ENCODE results near the gene NKIRAS2.

Gene NKIRAS2

DNA sequence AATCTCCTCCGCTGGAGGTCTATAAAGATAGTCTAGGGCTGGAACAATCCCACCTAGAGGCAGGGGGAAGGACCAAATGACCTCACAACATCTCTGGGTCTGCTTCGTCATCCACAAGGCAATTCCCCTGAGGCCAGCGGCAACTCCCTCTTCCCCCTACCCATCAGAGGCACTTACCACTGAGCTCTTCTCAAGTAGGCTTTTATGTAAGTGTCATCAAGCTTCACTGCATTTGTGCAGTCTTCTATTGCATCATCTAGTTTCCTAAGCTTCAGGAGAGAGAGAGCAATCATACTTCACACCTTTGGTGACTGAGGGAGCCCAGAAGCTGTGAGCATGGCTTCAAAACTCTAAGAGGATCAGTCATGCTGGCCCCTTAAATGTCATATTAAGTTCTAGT lies 32.2 kb upstream of the NKIRAS2 start (continued):
- TF ChIP-seq, protein P1, sequence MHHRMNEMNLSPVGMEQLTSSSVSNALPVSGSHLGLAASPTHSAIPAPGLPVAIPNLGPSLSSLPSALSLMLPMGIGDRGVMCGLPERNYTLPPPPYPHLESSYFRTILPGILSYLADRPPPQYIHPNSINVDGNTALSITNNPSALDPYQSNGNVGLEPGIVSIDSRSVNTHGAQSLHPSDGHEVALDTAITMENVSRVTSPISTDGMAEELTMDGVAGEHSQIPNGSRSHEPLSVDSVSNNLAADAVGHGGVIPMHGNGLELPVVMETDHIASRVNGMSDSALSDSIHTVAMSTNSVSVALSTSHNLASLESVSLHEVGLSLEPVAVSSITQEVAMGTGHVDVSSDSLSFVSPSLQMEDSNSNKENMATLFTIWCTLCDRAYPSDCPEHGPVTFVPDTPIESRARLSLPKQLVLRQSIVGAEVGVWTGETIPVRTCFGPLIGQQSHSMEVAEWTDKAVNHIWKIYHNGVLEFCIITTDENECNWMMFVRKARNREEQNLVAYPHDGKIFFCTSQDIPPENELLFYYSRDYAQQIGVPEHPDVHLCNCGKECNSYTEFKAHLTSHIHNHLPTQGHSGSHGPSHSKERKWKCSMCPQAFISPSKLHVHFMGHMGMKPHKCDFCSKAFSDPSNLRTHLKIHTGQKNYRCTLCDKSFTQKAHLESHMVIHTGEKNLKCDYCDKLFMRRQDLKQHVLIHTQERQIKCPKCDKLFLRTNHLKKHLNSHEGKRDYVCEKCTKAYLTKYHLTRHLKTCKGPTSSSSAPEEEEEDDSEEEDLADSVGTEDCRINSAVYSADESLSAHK (tag by site-specific recombination; IDR thresholded peaks at IDR 0.05): no peak
- no peak for TF ChIP-seq OVOL3 (tag by site-specific recombination; IDR thresholded peaks at IDR 0.05)
- peak; percentile 32; the same call in 1 of the 2 replicates for TF ChIP-seq WT1 (tag by site-specific recombination; IDR thresholded peaks at IDR 0.05)
- TF ChIP-seq KLF16 (tag by site-specific recombination; IDR thresholded peaks at IDR 0.05): 0 out of 2 replicates have a peak, but pooled peaks have one; percentile 21
- TF ChIP-seq PRDM10 (tag by site-specific recombination; IDR thresholded peaks at IDR 0.05): peak; percentile 86
- no peak for TF ChIP-seq ZBTB11 (tag by site-specific recombination; conservative IDR thresholded peaks at IDR 0.05; ENCODE audit: low read depth)
- TF ChIP-seq ZNF16 (tag by site-specific recombination; IDR thresholded peaks at IDR 0.05; ENCODE audit: low read depth): no peak
- TF ChIP-seq ZIC2 (tag by site-specific recombination; IDR thresholded peaks at IDR 0.05): peak; percentile 38
- TF ChIP-seq ZNF18 (tag by site-specific recombination; IDR thresholded peaks at IDR 0.05): no peak
- TF ChIP-seq, protein P2, sequence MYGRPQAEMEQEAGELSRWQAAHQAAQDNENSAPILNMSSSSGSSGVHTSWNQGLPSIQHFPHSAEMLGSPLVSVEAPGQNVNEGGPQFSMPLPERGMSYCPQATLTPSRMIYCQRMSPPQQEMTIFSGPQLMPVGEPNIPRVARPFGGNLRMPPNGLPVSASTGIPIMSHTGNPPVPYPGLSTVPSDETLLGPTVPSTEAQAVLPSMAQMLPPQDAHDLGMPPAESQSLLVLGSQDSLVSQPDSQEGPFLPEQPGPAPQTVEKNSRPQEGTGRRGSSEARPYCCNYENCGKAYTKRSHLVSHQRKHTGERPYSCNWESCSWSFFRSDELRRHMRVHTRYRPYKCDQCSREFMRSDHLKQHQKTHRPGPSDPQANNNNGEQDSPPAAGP (tag by site-specific recombination; IDR thresholded peaks at IDR 0.05): peak; percentile 75
- no peak for TF ChIP-seq ZNF169 (tag by site-specific recombination; IDR thresholded peaks at IDR 0.05)
- TF ChIP-seq ZNF660 (tag by site-specific recombination; IDR thresholded peaks at IDR 0.05): peak; percentile 66
- TF ChIP-seq ZNF530 (tag by site-specific recombination; IDR thresholded peaks at IDR 0.05; ENCODE audit: low read depth): no peak
- no peak for TF ChIP-seq ZNF394 (tag by site-specific recombination; IDR thresholded peaks at IDR 0.05; ENCODE audit: borderline replicate concordance)
- TF ChIP-seq ZNF132 (tag by site-specific recombination; IDR thresholded peaks at IDR 0.05; ENCODE audit: borderline replicate concordance): no peak
- peak; percentile 72 for TF ChIP-seq ZNF24 (tag by site-specific recombination; IDR thresholded peaks at IDR 0.05)
- TF ChIP-seq ZNF280C (tag by site-specific recombination; IDR thresholded peaks at IDR 0.05): no peak
- TF ChIP-seq ZNF426 (tag by site-specific recombination; IDR thresholded peaks at IDR 0.05): no peak
- 0 out of 2 replicates have a peak, but pooled peaks have one; percentile 4 for TF ChIP-seq ZNF623 (tag by site-specific recombination; IDR thresholded peaks at IDR 0.05)
- TF ChIP-seq ZEB2 (tag by site-specific recombination; IDR thresholded peaks at IDR 0.05): 0 out of 2 replicates have a peak, but pooled peaks have one; percentile 23
- peak; percentile 71; the same call in 1 of the 2 replicates for TF ChIP-seq ATF2 (tag by site-specific recombination; IDR thresholded peaks at IDR 0.05; ENCODE audit: low read depth)
- TF ChIP-seq SCRT2 (tag by site-specific recombination; IDR thresholded peaks at IDR 0.05): no peak

Measured in HEK293 (cell line).